Stimulated activated CD4-positive, alpha-beta T cell treated with anti-CD3 and anti-CD28 coated beads, TNF-alpha, amount 100 ng/mL, for 1 hour (primary cell): ENCODE measurements around the gene CKM.
"Not testable (repeated sequence)": the region's sequence is repeated elsewhere in the genome, so short reads cannot be mapped to it uniquely, and the experiment has no call there.

Source experiments
- DNase-seq, 3 donors: peaks; one replicate each; pipeline ENCODE4 v3.0.0-alpha.2; 2020; ENCODE audit warnings: low read depth in 3 of 3, low spot score in 1 of 3

The CKM gene

DNA sequence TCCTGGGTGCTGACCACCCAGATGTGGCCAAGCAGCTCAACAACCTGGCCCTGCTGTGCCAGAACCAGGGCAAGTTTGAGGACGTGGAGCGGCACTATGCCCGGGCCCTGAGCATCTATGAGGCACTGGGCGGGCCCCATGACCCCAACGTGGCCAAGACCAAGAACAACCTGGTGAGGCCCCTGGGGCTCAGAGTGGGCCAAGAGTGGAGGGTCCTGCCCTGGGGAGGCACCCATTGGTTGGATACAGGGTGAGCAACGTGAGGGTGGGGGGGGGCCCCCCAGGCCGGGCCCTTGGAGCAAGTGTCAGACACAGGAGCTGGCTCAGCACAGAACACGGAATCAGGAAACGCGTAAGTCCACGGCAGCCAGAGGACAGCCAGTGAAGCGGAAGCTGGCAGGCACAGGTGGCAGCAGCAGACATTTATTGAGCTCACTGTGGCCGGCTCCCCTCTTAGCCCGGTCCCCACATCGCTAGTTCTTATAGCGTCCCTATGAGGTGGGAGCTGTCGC, 26.8 kb upstream of the CKM start:
- no peak for DNase-seq

DNA sequence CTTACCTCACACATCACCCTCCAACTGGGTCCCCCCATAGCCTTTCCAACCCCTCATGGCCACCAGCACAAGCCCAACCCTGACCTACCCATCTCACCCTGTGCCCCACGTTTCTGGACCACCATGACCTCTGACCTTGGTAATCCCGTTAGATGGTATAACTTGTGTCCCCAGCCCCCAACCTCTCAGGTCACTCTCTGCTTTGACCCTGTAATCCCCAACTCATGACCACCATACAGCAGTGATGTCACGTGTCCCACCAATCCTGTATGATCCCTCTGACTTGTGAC, 26.4 kb upstream of the CKM start:
- no peak for DNase-seq

DNA sequence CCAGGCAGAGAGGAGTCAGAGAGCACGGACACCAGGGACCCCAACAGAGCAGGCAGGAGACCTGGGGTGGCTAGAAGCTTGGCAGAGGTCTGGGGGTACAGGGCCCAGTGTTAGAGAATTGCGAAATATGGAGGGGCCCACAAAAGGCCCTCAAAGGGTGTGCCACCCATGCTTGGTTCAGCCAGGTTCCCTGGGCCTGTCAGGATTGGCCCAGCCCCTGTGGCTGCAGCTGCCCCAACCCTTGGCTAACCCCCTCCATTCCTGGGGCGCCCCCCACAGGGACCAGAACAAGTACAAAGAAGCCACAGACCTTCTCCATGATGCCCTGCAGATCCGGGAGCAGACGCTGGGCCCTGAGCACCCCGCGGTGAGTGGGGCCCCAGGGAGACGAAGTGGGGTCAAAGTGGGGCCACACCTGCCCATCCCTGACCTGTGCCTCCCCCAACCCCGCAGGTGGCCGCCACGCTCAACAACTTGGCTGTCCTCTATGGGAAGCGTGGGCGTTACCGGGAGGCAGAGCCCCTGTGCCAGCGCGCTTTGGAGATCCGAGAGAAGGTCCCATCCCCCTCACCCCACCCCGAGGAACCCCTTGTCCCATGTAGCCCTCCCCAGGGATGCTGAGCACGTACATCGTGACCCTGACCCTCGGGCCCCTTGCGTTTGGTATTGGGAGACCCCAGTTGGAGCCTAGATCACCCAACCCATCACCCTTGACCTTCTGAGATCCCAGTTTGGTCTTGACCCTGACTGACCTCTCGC, 25.9 kb upstream of the CKM start:
- no peak for DNase-seq

DNA sequence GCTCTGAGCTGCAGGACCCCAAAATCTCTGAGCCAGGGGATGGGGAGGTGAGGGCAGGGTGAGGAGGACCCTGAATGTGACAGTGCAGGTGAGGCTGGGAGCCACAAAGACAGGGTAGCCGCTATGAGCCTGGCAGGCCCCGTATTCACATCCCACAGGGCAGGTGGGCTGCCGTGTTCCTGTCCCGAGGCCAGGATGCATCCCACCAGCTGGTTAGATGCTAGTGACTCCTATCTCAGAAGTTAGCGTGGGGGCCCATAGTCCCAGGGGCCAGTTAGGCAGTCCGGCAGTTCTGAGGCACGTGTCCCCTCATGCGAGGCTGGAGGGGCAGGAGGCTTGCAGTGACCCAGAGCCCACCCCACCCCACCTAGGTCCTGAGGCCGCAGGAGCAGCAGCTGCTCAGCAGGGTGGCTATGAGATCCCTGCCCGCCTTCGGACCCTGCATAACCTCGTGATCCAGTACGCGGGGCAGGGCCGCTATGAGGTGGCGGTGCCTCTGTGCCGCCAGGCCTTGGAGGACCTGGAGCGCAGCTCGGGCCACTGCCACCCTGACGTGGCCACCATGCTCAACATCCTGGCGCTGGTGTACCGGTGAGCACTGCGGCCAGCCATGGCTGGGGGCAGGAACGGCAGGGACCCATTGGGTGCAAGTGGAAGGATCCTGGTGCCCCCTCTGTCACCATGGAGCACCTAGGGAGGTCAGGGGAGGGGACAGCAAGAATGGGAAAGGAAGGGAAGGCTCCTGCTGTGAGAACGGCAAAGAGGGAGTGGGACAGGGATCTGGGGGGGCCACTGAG, 25.1 kb upstream of the CKM start:
- DNase-seq = no peak

DNA sequence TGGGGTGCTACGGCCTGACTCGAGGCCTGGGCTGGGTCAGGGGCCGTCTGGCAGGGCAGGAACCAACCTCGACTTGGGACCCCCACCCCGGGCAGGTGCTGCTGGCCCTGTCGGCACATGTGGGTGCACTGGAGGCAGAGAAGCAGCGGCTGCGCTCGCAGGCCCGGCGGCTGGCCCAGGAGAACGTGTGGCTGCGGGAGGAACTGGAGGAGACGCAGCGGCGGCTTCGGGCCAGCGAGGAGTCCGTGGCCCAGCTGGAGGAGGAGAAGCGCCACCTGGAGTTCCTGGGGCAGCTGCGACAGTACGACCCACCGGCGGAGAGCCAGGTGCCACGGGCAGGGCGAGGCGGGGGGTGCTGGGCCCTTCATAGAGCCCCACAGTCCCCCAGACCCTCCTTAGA, 23.8 kb upstream of the CKM start:
- no peak for DNase-seq

DNA sequence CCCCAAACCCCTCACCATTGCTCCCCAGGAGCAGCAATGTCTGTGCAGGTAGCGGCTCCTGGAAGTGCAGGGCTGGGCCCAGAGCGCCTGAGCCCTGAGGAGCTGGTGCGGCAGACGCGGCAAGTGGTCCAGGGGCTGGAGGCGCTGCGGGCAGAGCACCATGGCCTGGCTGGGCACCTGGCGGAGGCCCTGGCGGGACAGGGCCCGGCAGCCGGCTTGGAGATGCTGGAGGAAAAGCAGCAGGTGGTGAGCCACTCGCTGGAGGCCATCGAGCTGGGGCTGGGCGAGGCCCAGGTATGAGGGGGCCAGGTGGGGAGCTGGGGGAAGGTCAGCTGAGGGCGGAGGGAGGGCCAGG, 22.8 kb upstream of the CKM start:
- DNase-seq = no peak

DNA sequence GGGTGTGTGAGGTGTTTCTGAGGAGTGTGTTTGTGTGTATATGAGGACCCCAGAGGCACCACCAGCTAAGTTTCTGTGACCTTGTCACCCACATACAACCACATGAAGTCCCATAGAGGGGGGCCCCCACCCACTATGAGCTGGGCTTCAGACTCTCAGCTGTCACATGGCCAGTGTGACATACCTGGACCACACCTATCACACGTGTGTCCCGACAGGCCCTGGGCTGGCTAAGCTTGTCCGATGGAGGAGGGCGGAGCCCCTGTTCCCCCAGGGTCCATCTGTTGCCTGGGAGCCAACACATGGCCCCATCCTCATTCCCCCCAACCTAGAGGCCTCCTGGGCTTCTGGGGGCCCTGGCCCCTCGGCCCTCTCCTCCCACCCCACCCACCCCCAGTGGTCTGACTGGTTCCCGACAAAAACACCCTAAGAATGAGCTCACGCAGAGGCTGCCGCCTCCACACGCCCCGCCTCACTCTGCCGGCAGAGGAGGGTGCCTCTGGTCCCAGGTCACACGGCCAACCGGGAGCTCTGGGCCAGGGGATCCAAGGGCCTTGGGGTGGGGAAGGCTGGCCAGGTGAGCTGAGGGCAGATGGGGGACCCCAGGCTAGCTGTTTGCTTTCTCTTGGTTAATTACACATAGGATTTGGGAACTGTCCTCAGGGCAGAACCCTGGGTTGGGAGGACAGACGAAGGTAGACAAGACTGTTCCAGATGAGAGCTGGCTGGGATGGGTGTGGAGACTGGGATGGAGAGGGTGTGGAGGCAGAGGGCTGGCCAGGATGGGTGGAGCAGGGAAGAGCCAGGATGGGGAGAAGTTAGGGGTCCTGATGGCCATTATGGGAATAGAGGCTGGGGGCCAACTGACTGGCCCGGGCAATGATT, 22.2 kb upstream of the CKM start:
- no peak for DNase-seq

DNA sequence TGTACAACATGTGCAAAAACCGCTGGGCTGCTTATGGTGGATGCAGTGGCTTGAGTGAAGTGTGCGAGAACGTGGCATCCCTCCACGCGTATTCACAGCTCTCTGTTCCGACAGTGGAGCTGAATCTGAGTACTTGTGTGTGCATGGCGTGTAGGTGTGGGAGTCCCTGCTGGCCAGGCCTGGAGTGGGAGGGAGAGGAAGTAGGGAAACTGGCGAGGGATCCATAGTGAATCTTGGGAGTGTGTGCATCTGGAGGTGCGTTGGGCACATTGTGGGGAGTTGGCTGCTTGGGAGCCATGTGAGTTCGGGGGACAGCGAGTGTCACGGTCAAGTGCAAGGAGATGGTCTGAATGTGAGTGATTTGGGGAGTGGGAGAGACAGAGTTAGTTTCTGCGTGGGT, 20.2 kb upstream of the CKM start:
- no peak for DNase-seq

DNA sequence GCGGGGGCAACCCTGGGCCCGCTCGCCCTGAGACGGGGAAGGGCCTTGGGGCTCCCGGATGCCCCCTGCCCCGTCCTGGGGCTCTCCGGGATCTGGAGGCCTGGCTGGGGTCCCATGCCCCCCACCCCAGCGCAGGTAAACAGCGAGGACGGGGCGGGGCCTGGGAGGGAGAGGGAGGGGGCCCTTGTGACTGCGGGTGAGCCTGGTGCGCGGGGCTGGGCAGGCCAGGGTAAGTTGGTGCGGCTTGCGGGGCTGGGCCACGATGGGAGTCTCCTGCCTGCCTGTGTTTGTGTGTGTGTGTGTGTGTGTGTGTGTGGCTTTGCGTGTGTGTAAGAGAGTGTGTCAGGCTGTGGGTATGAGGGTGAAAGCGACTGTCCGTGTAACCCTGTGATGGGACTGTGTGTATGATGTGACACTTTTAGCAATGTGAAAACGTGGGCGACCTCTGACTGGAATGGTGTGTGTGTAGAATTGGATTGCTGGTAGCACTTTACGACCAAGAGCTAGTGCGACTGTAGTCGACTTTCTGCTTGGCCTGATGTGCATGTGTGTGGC, 18.3 kb upstream of the CKM start:
- no peak for DNase-seq

DNA sequence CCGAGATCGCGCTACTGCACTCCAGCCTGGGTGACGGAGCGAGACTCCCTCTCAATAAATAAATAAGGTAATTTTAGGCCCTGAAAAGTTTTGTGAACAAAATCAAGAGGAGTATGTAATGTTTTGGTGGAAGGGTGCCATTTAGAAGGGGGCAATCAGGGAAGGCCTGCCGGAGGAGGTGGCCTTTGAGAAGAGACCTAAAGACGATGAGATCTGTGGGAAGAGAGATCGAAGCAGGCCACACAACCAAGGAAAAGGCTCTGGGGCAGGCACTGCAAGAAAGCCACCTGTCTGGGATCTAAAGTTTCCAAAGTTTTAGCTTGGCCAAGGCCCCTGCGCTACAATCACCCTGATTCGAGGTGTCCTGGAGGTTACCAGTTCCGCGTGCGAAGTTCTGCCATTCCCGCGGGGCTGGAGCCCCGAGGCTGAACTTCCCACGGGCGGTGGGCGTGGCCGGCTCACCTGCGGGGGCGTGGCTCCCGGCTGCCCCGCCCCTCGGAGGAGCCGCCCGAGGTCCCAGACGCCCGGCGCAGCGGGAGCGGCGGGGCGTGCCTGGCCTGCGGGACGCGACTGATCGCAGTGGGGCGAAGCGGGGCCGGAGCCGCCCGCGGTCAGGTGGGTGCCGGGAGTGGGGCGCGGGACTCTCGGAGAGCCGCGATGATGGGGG, 17.7 kb upstream of the CKM start, which contains the start of gene KLC3:
KLC3 (plus strand) TSS at position 519 of the 667 bp plus-strand sequence. CDS start 4,792 bp downstream, outside the sequence.
- DNase-seq = peak in 1 of 3 donors; percentile 29

DNA sequence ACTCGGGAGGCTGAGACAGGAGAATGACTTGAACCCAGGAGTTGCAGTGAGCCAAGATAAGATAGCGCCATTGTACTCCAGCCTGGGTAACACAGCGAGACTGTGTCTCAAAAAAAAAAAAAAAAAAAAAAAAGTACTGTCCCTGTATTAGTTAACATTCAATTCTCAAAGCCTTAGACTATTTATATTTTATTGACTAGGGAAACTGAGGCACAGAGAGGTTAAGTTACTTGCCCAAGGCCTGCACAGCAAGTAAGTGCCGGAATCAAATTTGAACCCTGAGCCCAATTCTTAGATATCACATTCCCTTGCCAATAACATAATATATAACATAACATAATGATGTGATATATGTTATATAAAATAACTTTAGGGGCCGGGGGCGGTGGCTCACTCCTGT, 17.0 kb upstream of the CKM start:
- DNase-seq = no peak

DNA sequence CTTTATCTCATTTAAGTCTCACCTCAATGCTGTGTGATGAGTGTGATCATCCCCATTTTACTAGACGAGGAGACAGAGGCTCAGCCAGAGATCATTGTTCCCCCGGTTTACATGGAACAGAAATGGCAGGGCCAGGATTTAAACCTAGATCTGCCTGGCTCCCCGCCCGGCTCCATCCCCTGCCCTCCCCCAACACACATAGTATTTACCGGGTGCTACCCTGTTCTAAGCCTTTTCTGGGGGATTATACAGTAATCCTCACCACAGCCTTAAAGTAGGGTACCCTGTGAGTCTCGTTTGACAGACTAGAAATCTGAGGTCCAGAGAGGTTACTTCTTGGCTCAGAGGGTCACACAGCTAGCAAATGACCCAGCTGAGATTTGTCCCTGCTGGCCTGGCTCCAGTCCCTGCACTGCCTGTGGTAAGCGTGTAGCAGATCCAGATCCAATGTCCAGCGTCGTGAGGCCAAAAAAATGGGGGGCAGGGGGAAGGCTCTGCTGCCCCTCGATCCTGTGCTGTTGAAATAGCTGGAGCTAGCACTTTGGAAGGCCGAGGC, 14.1 kb upstream of the CKM start:
- no peak for DNase-seq

DNA sequence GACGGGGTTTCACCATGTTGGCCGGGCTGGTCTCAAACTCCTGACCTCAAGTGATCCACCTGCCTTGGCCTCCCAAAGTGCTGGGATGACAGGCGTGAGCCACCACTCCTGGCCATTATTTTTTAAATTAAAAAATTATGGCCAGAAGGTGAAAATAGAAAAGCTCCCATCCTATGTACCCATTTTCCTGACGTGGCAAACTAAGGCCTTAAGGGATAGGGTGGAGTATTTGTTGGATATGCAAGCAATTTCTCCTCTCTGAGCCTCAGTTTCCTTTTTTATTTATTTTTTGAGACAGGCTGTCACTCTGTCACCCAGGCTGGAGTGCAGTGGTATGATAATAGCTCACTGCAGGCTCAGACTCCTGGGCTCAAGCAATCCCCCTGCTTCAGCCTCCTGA, 12.2 kb upstream of the CKM start:
- not testable (repeated sequence) for DNase-seq

DNA sequence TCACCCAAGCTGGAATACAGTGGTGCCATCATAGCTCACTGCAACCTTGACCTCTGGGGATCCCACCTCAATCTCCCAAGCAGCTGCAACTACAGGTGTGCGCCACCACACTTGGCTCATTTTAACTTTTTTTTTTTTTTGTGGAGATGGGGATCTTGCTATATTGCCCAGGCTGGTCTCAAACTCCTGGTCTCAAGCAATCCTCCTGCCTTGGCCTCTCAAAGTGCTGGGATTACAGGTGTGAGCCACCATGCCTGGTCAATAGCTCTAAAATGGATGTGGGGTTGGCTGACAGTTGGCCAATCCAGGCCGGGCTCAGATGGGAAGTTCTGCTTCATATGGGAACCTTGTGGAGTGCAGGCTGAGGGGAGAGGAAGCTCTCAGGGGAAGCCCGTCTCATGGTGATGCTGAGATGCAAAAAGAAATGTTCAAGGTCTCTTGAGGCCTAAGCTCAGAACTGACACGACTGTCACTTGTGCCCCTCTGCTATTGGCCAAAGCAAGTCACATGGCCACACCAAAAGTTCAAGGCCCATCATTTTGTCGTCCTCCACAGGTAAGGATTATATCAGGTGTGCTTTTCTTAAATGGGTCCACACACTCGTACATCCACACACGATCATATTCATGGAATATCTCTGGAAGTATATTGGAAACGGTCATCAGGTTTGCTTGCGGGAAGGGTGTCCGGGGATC, 11.1 kb upstream of the CKM start:
- DNase-seq = no peak

DNA sequence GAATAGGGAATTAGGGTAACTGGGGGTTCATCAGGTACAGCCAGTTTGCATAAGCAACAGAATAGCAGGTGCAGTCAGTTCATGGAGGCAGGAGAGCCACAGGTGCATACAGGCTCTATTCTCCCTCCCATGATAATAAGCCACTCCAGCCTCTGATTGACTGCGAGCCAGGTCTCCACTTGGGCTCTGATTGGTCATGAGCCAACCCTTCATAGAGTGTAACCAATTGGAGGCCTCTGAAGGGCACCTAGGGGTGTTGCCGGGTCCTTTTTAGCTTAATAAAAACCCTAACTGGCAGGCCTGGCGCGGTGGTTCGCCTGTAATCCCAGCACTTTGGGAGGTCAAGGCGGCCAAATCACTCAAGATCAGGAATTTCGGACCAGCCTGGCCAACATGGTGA, 8.7 kb upstream of the CKM start:
- no peak for DNase-seq

DNA sequence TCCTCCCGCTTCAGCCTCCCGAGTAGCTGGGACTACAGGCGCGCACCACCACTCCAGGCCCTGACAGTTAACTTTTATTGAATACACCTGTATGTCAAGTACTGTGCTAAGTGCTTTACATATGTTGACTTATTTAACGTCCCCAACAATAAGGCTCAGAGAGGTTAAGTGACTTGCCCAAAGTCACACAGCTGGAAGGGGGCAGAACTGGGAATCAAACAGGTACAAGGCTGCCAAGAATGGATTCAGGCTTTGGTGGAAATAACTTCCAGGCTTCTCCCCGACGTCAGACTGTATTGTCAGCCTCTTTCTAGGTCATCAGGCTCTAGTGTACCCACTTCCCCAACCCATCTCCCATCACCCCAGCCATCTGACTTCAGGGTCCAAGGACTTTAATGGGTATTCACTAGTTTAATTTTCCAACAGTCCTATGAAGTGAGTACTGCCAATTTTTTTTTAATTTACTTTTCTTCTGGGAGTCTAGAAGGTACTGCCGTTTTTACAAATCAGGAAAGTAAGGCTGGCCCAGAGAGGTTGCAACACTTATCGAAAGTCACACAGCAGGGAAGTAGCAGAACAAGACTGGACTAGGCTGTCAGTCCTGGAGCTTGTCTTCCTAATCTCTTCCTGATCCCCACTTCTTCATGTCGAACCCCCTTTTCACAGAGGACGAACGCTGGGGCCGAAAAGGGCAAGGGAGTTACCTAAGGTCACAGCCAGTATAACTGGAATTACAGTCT, 4.9 kb upstream of the CKM start:
- no peak for DNase-seq

DNA sequence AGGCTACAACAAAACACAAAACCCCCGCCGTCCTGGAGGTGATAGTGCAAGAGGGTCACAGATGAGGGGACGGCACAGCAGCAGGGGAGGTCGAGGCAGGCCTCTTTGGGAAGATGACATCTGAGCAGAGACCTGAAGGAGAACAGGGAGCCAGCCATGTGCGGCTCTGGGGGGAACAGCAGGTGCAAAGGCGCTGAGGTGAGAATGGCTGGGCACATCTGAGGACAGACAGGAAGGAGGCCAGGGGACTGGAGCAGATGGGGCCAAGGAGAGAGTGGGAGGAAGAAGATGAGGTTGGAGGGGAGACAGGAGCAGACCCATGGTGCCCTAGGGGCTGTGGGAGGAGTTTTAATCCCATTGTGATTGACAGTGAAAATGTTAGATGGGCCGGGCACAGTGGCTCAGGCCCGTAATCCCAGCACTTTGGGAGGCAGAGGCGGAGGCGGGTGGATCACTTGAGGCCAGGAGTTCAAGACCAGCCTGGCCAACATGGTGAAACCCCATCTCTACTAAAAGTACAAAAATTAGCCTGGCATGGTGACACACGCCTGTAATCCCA, 1.8 kb upstream of the CKM start:
- no peak for DNase-seq

DNA sequence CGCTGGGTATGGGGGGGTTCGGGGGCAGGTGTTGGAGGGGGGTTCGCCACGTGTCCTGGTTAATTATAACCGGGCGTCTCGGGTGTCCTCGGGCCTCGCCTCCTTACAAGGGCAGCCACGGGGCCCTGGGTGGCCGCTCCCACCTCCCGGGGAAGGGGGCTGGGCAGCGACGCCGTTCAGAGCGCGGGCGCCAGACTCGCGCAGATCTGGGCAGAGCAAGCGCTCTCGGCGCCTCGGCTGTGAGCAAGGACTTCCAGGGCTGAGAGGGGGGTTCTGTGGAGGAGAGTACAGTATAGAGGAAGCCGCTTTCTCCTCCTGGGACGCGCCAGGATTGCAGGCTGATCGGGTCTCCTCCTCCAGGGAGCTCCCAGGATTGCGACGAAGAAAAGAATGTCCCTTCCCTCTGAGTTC, 1.0 kb upstream of the CKM start:
- DNase-seq = no peak

DNA sequence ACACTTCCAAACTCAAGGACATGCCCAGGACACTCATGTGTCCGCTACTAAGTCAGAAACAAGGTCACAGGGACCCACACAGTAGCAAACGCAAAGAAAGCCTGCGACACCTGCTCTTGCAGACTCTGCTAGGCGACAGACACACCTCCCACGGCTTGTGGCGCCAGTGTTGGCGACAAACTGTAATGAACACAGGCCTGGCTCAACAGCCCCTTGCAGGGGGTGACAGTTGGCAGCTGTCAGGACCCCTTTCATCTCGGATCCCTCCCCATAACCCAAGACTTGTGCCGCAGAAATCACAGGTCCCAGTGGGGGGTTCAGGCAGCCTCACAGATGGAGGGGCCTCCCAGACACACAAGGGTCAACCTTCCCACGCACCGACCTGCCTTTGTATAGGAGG, 364 bp downstream of the CKM start:
- DNase-seq = no peak
